ENCODE results near the gene RAP1GAP2. TPM values are rescaled to one million over a fixed set of nuclear protein-coding genes. Genes with fewer than 3 reads are reported as not detected.

RAP1GAP2 gene
- total and polyA plus RNA-seq, 2 of the 8 experiments (the other 6 are each of a cell fraction or from before 2014, with no cell fraction given), result 24.0 to 63.8 TPM

GRCh38 chr17:2946144-2946543 is 149.9 kb downstream of the RAP1GAP2 start:
- H2BK120ac ChIP-seq (replicated peaks; ENCODE audit: low read depth, low read length), result no peak overlapping the region
- H3K23ac ChIP-seq (ENCODE audit: insufficient read length), result no peak overlapping the region
- H3K14ac ChIP-seq (ENCODE audit: insufficient read length), result no peak overlapping the region
- no peak overlapping the region for H2AK5ac ChIP-seq (ENCODE audit: low read depth, low read length)
- H2BK5ac ChIP-seq (ENCODE audit: low read depth, low read length), result no peak overlapping the region
- POLR2A ChIA-PET (ENCODE audit: partially characterized antibody), result no interaction called here
- no peak overlapping the region for H2BK12ac ChIP-seq (ENCODE audit: low read depth, low read length)
- peaks cover 0 to 9% of the 10 kb centered on the region in 2 experiments; a peak in 1 of 4 replicates for H3K79me2 ChIP-seq (ENCODE audit: control insufficient read depth in 1 of 2, insufficient read depth in 2 of 2, low read length in 2 of 2)
- no peaks in the 10 kb centered on the region for H3K9me3 ChIP-seq (ENCODE audit: insufficient read depth in 2 of 2, low read depth in 1 of 2, low read length in 1 of 2)
- no peak overlapping the region for H3K27ac ChIP-seq (ENCODE audit: low read depth, low read length)
- no peak overlapping the region for H2AFZ ChIP-seq (ENCODE audit: low read length)
- peaks cover 0 to 3% (median 0%) of the 10 kb centered on the region in 4 experiments; a peak in 1 of 7 replicates for H3K4me1 ChIP-seq (replicated peaks in 1 of 4; ENCODE audit: control insufficient read depth in 3 of 4, insufficient read depth in 4 of 4, low read length in 3 of 4)
- no peak overlapping the region for H4K91ac ChIP-seq (replicated peaks; ENCODE audit: insufficient read length, low read length)
- H3K4me3 ChIP-seq (ENCODE audit: extremely low read depth in 1 of 4, insufficient read depth in 2 of 4, low read depth in 3 of 4, low read length in 4 of 4), result no peak overlapping the region
- H3K79me1 ChIP-seq (ENCODE audit: low read depth, low read length), result peaks cover 11% of the 10 kb centered on the region
- H4K8ac ChIP-seq (ENCODE audit: extremely low read depth, insufficient read depth, low read length), result no peak overlapping the region
- no peak for DNase-seq (ENCODE audit: low read depth in 1 of 2, low spot score in 2 of 2)
- H2BK20ac ChIP-seq (ENCODE audit: low read length), result no peak overlapping the region
- H3K4ac ChIP-seq (replicated peaks; ENCODE audit: insufficient read length, low read depth, low read length), result no peak overlapping the region
- no peaks in the 10 kb centered on the region for H3K36me3 ChIP-seq (ENCODE audit: control insufficient read depth in 2 of 4, insufficient read depth in 4 of 4, low read length in 3 of 4)
- no peaks in the 10 kb centered on the region for H3K27me3 ChIP-seq (replicated peaks in 1 of 4; ENCODE audit: control insufficient read depth in 3 of 4, extremely low read depth in 1 of 4, insufficient read depth in 3 of 4, low read length in 3 of 4)
- CTCF ChIA-PET (ENCODE audit: partially characterized antibody), result interaction anchor here (0.9 to 1.7 kb wide), 3 partner anchors 11 to 16 kb away, joined by 3 to 5 read pairs (median 4); no protein-coding TSS in a partner anchor
- no peak overlapping the region for H3K56ac ChIP-seq (replicated peaks; ENCODE audit: insufficient read length, low read depth, low read length)
- no peak overlapping the region for H4K5ac ChIP-seq (ENCODE audit: insufficient read length, low read depth, low read length)
- H3K4me2 ChIP-seq (ENCODE audit: insufficient read depth in 1 of 2, low read depth in 2 of 2, low read length in 2 of 2), result no peak overlapping the region
- no peak for FAIRE-seq
- H2BK15ac ChIP-seq (ENCODE audit: low read length), result no peak overlapping the region
- WGBS, 2 experiments (ENCODE audit: extremely low coverage in 1 of 2, insufficient coverage in 1 of 2, insufficient read length in 1 of 2, insufficient replicate concordance in 2 of 2, low coverage in 1 of 2, low lambda C conversion rate in 2 of 2, missing lambda C conversion rate in 1 of 2), result 98% methylated on average over 7 of the region's 7 CpGs; no CpG with 5 or more reads in 1 of the 2 experiments
- no peak overlapping the region for H3K9ac ChIP-seq (replicated peaks in 1 of 4; ENCODE audit: extremely low read depth in 1 of 4, low read depth in 3 of 4, low read length in 3 of 4)
- no peak overlapping the region for H3K18ac ChIP-seq (ENCODE audit: extremely low read depth, low read length)
- H3K23me2 ChIP-seq (ENCODE audit: low read depth, low read length), result no peaks in the 10 kb centered on the region
- H4K20me1 ChIP-seq (replicated peaks in 1 of 2; ENCODE audit: control insufficient read depth in 1 of 2, insufficient read depth in 2 of 2, low read length in 2 of 2), result peaks cover 6 to 13% of the 10 kb centered on the region in 2 experiments
- TF ChIP-seq JUND (IDR thresholded peaks at IDR 0.05; ENCODE audit: low read length) (no peak), SP4 (IDR thresholded peaks at IDR 0.05; ENCODE audit: low read length) (no peak), TCF12 (IDR thresholded peaks at IDR 0.05; ENCODE audit: low read depth, low read length) (no peak), BRCA1 (IDR thresholded peaks at IDR 0.05; ENCODE audit: low read depth, low read length) (no peak), ATF3 (IDR thresholded peaks at IDR 0.05; ENCODE audit: insufficient read depth, low read depth, low read length) (no peak), GTF2F1 (IDR thresholded peaks at IDR 0.05; ENCODE audit: borderline replicate concordance, low read depth, low read length) (no peak), TEAD4 (IDR thresholded peaks at IDR 0.05; ENCODE audit: low read depth, low read length) (no peak), SAP30 (IDR thresholded peaks at IDR 0.05; ENCODE audit: insufficient read depth, insufficient replicate concordance, low read length) (no peak), POLR2AphosphoS5 (IDR thresholded peaks at IDR 0.05; ENCODE audit: low read depth, low read length) (no peak), CHD2 (IDR thresholded peaks at IDR 0.05; ENCODE audit: low read length) (no peak), NRF1 (IDR thresholded peaks at IDR 0.05; ENCODE audit: low read depth, low read length) (no peak), SP2 (IDR thresholded peaks at IDR 0.05; ENCODE audit: low read length) (no peak), FOSL1 (IDR thresholded peaks at IDR 0.05; ENCODE audit: insufficient read depth, low read depth, low read length) (no peak), CREB1 (IDR thresholded peaks at IDR 0.05) (no peak), RXRA (IDR thresholded peaks at IDR 0.05; ENCODE audit: insufficient read depth, low read depth, low read length) (no peak), TAF7 (optimal IDR thresholded peaks at IDR 0.05; ENCODE audit: borderline replicate concordance, low read depth, low read length) (no peak)
